NCI-H345 treated with DMSO at 0.1 percent for 48 hours (cell line): ENCODE measurements around the gene PSMB5.

Source experiments
- DNase-seq: peaks from one replicate; lab custom pipeline; 2025; ENCODE audit not compliant: unreplicated experiment; lab: John Stamatoyannopoulos, UW

Gene PSMB5

DNA sequence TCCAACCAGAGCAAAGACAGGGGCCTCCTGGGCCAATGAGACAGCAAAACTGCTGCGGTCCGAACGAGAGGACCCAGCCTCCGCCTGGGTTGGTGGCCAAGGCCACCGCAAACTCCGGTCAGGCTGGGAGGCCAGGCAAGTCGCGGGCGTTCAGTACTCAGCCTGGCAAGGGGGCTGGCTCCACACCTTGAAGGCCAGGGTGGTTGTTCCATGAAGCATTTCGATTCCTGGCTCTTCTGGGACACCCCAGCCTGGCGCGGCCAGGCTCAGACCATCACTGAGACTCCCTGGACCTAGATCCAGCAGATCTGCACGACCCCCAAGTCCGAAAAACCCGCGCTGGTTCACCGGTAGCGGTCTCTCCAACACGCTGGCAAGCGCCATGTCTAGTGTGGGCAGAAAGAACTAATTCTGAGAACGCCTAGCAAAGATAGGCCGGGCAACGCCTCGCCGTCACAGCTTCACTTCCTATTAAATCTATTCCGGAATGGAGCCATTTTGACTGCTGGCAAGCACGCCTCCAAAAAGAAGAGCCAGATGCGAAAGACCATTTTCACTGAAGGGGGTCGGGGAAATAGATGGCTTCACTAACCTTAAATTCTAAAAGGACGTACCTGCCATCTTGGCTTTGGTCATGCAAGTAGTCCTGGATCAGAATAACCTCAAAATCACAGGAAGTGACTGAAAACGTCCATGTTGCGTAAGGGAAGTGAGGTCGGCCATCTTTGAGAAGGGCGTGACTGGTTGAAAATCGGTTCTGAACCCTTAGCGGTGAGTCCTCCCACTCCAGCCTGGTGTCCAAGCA, at the start of gene PSMB5:
Gene PSMB5, minus strand, starts transcription at position 403 of the 805 bp plus-strand sequence. Its CDS starts 19 bp downstream, at position 384.
- no peak for DNase-seq

GRCh38 chr14:23080474-23080873, 45.8 kb upstream of the PSMB5 start:
- no peak for DNase-seq

- DNase-seq, result no peak
Observed at GRCh38 chr14:23079716-23080115, 45.0 kb upstream of the PSMB5 start.

GRCh38 chr14:23078692-23079116, 44.0 kb upstream of the PSMB5 start:
- no peak for DNase-seq

DNA sequence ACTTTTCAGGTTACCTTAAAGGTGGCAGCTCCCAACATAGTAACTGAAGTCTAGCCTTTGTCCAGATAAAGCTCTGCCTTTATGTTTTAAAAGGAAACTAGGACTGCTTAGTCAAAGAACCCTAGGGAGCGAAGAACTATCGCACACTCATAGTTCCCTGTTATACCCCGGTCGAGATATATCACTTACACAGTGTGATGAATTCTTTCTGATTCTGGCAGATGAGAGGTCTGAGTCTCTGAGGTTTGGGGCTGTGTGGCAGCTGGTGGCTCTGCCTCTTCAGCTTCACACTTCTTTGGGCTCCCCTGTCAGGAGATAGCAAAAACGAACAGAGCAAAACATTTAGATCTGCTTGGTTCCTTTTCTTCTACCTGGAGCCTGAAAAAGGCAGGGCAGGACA, 43.3 kb upstream of the PSMB5 start:
- DNase-seq, result no peak

DNA sequence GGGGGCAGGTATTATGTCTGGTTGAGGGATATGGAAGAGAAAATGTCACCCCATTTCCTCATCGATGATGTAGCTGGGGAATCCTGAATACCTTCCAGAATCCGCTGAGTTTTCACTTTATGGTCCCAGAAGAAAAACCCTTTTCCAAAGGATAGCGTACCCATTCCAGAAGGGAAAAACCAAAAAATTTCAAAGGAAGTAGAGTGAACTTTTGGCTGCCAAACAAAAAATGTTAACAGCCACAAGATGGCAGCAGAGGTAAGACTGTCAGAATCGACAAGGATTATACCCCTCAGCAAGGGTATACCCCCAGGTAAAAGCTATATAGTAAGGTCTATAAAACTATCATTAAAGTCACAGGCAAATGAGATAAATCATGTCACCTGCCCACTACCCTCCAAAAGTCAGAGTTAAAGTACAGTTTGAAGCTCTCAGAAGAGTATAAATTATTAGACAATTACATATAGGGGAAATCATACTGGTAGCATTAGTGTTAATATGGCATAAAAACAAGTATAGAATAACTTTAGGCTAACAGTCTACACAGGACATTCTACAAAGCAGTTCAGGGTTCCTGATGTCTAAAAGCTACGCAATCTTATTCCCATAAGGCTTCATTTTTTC, 42.2 kb upstream of the PSMB5 start:
- DNase-seq, result no peak

- DNase-seq, result no peak
Observed at GRCh38 chr14:23074906-23075305, 40.2 kb upstream of the PSMB5 start.

GRCh38 chr14:23071921-23072539, 37.3 kb upstream of the PSMB5 start:
- no peak for DNase-seq

GRCh38 chr14:23071244-23071920, 36.7 kb upstream of the PSMB5 start:
- no peak for DNase-seq

- DNase-seq, result no peak
Observed at GRCh38 chr14:23070262-23071129, 35.8 kb upstream of the PSMB5 start.

GRCh38 chr14:23069413-23069806, 34.7 kb upstream of the PSMB5 start:
- DNase-seq, result no peak

DNA sequence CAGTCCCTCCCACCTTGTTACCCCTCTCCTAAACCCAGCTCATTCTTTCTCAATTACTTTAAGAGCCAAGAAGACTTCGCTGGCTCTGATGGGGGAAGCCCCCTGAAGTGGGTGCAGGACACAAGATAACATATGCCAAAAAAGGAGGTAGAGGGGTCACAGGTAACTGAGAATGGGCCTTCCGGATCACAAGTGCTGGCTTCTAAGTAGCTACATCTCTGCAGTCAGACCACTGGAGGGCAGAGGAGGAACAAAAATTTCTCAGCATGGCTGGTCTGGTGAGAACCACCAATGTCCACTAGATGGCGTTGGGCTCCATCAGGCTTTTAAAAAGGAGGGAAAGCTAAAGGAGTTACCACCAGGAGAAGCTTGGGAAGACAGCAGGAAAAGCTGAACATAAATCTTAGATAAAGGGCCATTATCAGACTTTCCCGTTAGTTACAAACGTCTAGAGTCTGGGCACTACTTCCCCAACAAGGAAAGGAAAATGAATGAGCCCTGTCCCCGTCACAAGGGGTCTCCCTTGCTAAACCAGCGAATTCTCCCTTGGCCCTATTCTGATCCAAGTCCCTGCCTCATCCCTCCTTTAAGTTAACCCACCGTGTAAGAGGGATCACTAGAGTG, 34.2 kb upstream of the PSMB5 start:
- no peak for DNase-seq

- no peak for DNase-seq
Observed at GRCh38 chr14:23067847-23068788, 33.4 kb upstream of the PSMB5 start.

GRCh38 chr14:23066855-23067744, 32.4 kb upstream of the PSMB5 start:
- DNase-seq, result no peak

- no peak for DNase-seq
Observed at GRCh38 chr14:23066368-23066767, 31.7 kb upstream of the PSMB5 start.

DNA sequence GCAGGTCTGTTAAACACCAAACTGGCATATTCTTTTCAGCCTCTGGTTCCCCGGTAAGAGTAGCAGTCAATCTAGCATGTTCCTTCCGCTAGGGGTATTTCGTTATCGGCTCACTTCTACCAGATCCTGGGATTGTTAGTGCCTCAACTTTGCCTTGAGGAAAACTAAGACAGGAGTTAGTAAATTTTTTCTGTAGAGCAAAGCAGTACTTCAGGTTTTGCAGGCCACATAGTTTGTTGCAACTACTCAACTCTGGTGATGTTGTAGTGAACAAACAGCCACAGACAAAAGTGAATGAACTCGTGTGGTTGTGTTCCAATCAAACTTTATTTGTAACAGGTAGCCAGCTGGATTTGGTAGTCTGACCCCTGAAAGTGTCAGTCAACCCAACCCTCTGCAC, 28.9 kb upstream of the PSMB5 start:
- DNase-seq, result no peak

DNA sequence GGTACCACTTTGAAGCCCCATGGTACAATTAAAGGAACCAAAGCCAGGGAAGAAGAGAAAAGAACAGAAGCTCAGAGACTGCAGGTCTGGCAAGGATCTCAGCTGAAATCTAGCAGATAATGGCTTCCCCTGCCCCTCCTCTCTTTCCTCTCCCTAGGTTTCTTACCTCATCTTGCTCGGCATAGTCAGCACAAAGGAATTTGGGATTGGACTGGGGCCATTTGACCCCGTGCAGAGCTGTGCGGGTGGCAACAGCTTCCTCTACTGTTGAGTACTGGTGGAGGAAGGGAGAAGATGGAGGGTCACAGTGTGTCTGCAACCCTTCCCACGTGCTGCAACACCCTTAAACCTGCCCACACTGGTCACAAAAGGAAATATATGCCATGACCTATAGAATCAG, 27.3 kb upstream of the PSMB5 start:
- DNase-seq, result no peak
